ENCODE measurements around the gene PLXDC2.

GRCh38 chr10:20144268-20144667, 328.0 kb downstream of the PLXDC2 start:
- TF ChIP-seq CTCF (conservative IDR thresholded peaks at IDR 0.05 in 1 of 2, IDR thresholded peaks at IDR 0.05 in 1 of 2; ENCODE audit: low read depth in 1 of 2, low read length in 2 of 2), result no peak
- no peak for TF ChIP-seq EZH2 (IDR thresholded peaks at IDR 0.05; ENCODE audit: low read length, missing control alignments)
